GM21390 (cell line): Measurements from ENCODE around the gene LCN2.
"Not testable (repeated sequence)": the region's sequence is repeated elsewhere in the genome, so short reads cannot be mapped to it uniquely, and the experiment has no call there.

Source experiments
- ATAC-seq: cut with Tn5 transposase; IDR thresholded peaks from one replicate; pipeline ENCODE4 v1.9.1; 2021; ENCODE audit not compliant: unreplicated experiment

Gene LCN2

DNA sequence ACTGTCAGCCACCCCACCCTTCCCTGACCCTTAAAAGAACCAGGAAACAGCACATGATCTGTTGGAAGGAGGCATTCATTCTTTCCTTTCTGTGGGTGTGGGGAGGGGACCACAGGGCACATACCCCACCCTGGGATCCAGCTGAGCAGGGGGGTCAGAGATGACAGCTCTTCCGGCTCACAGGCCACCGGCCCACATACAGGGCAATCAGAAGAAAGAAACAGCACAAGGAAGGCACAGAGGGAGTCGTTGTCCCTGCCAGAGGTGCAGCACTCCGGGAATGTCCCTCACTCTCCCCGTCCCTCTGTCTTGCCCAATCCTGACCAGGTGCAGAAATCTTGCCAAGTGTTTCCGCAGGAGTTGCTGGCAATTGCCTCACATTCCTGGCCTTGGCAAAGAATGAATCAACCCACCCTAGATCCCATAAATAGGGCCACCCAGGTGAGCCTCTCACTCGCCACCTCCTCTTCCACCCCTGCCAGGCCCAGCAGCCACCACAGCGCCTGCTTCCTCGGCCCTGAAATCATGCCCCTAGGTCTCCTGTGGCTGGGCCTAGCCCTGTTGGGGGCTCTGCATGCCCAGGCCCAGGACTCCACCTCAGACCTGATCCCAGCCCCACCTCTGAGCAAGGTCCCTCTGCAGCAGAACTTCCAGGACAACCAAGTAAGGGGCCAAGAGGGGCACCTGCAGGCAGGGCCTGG, at the start of gene LCN2:
Gene LCN2 (plus strand): TSS at position 453 of the 701 bp plus-strand sequence. CDS start 73 bp downstream, at position 526.
- no peak for ATAC-seq

DNA sequence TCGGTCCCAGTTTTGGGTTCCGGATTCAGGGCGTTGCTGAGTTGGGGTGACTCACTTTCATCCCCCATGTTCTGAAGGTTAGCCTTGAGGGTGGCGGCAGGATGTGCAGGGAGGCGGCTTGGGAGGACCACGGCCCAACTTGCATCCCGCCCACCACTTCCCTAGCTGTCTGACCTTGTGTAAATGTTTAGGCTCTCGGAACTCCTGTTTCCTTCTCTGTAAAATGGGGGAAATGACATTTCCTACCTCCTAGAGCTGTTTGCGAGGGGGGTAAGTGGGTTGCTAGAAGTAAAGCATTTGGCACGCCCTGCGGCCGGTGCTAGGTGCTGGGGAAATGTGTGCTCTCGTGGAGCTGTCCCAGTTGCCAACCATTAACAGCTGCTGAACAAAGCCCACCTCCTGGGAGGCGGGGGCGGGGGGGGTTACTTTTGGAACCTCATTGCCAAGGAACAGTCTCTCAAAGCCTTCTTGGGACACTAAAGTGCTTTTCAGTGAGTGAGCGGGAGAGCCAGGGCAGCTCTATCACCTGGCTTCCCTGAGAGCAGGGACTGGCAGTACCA, 49.2 kb upstream of the LCN2 start:
- no peak for ATAC-seq

DNA sequence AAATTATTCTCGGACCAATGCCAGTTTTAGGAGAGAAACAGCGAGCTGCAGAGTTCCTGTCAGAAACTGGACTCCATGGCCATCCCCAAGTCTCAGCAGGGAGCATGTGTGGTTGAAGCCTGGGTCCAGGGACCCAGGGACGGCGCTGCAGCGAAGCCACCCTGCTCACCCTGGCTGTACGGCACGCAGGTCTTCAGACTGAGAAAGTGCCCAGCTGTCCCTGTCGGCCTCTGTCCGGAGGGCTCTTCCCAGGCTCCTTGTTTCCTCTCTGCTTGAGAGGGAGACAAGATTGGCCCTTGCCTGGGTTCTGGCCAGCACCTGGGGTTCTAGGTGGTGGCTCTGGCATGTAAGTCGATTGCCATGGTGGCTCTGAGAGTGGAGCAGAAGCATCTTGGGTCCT, 48.7 kb upstream of the LCN2 start:
- no peak for ATAC-seq

DNA sequence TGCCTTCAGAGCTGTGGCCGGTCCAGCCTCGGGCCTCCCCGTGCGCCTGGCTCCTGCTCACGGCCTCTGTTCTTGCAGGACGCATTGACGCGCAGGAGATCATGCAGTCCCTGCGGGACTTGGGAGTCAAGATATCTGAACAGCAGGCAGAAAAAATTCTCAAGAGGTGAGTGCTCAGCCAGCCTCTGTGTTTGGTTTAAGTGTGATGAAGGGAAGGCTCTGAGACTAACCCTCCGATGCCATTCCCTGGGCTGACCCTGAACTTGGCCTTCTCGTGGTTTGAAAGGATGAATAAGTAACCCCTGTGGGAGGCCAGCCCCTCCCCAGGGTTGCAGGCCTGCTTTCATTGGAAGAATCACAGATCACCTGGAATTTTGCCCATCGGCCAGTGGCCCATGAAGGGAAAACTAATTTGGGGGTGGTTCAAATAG, 48.0 kb upstream of the LCN2 start:
- no peak for ATAC-seq

DNA sequence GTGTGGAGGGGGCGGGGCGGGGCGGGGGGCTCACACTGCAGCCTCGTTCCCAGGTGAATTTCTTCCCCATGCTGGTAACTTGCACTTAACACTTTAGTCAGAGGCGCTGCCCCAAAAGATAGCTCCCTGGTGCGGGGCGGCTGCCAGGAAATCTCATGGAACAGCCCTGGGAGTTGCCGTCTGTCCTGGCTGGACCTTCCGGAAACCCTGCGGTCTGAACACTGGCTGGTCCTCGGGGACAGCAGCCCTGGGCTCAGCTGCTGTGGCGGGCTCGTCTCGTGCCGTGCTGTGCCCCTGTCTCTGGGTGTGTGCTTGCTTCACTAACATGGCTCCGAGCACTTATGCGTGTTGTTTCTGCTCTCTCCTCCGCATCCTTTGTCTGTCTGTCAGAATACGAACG, 47.6 kb upstream of the LCN2 start:
- no peak for ATAC-seq

DNA sequence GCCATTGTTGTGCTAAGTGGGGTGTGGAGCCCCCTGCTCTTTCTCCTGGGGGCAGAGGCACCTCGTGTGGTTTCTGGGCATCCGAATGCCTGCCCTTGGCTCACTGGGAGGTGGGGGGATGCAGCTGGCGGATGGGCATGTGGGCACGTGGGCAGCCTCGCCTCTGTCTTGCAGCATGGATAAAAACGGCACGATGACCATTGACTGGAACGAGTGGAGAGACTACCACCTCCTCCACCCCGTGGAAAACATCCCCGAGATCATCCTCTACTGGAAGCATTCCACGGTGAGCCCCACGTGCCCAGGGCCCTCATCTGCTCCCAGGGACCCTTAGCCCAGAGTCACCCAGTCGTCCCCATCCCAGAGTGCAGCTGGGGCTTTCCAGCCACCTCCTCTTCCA, 47.1 kb upstream of the LCN2 start:
- ATAC-seq: no peak

DNA sequence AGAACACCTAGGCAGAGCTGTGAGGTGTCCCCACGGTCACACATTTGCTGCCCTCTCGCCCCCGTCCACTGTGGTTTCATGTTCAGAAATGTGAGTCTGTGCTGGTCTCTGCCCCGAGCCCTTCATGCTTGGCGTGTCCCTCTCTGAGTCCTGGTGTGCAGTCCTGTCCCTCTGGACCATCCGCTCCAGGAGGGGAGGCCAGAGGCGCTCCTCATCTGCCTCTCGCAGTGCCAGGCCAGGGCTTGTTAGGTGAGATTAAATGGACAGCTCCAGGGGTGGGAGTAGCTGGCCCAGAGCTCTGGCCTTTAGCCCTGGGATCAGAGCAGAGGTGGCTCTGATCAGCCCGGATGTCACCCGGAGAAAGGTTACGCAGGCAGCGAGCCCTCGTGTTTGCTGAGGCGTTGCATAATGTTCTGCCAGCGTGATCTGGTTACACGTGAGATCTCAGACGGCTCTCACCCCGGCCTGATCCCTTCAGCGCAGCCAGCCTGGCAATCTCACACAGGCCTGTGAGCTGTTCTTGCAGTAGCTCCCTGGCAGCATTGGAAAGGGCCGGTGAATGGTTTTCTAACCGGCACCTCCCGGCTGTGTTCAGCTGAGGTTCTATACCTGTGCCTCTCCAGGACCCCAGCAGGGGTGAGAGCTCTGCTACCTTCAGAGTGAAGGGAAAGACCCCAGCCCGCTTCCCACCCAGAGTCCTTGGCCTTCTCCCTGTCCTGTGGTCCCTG, 46.2 kb upstream of the LCN2 start:
- no peak for ATAC-seq

DNA sequence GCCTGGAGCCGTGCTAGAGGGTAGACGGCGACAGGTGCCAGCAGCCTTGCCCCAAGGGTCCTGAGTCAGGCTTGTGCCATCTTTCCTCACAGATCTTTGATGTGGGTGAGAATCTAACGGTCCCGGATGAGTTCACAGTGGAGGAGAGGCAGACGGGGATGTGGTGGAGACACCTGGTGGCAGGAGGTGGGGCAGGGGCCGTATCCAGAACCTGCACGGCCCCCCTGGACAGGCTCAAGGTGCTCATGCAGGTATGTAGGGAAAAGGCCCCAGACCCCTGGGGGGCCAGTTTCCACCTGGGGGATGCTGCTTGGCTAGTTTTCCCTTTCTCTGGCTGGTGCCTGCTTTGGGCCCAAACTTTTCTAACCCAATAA, 45.7 kb upstream of the LCN2 start:
- ATAC-seq: no peak

DNA sequence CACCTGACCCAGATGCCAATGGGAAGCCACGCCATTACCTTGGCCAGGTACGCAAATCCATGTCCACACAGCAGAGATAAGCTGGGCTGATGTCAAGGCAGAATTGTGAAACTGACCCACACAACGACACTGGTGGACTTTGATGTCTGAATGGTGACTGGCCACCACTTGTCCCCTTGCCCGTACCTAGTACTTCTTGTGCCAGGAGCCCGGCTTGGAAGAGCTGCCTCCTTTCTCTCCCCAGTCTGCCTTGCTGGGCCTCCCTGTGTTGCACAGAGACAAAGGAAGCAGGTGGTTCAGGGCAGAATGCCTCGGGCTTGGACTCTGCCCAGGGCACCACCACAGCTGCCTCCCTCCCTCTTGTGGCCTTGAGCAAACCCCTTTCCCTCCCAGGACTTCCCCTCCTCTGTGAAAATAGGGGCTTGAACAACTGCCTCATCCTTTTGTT, 45.1 kb upstream of the LCN2 start:
- ATAC-seq: no peak

DNA sequence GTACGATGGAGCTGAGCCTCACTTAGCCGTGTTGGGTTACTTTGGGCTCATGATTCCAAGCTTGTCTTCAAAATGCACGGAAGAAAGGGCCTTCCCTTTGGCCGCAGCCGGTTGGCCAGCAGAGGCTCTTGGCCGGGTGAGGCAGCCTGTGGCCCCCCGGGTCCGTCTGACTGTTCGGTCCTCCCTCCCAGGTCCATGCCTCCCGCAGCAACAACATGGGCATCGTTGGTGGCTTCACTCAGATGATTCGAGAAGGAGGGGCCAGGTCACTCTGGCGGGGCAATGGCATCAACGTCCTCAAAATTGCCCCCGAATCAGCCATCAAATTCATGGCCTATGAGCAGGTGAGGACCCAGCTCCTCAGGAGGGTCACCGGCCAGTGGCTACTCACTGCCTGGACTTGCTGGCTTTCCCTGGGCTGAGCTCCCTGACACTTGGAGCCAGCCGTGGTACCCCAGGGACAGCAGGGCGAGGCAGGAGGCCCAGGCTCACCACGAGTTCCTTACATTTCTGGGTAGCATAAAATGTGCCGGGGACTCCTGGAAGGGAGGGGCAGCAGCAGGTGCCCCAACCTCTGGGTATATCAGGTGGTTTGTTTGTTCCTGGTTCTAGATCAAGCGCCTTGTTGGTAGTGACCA, 43.6 kb upstream of the LCN2 start:
- no peak for ATAC-seq

DNA sequence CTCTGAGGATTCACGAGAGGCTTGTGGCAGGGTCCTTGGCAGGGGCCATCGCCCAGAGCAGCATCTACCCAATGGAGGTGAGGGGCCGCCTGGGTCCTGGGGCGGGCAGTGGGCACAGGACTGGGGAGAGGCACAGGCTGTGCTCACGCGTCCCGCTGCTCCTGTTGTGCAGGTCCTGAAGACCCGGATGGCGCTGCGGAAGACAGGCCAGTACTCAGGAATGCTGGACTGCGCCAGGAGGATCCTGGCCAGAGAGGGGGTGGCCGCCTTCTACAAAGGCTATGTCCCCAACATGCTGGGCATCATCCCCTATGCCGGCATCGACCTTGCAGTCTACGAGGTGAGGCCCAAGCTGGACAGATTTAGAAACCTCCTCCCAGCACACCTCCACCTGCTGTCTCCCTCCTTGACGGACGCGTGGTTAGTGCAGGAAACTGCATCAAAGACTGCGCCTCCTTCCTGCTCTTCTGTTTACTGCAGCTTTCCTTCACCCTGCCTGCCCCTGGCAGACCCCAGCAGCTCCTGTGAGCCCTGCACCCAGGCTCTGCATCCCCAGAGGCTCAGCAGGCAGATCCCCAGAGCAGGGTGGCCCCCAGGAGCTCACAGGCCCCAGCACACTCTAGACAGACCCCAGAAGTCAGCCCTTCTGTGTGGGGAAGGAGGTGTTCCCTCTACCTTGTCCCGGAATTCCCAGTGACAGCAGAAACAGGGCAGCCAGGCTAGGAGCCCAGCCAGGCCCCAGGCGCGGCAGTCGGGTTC, 42.9 kb upstream of the LCN2 start:
- ATAC-seq: no peak

DNA sequence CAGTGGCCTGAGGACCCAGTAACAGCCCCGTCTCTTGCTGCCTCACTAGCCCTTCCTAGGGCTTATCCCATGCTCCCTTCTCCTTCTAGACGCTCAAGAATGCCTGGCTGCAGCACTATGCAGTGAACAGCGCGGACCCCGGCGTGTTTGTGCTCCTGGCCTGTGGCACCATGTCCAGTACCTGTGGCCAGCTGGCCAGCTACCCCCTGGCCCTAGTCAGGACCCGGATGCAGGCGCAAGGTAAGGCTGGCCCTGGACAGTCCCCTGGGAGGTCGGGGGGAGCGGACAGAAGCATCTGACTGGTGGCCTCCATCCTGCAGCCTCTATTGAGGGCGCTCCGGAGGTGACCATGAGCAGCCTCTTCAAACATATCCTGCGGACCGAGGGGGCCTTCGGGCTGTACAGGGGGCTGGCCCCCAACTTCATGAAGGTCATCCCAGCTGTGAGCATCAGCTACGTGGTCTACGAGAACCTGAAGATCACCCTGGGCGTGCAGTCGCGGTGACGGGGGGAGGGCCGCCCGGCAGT, 42.2 kb upstream of the LCN2 start:
- no peak for ATAC-seq

DNA sequence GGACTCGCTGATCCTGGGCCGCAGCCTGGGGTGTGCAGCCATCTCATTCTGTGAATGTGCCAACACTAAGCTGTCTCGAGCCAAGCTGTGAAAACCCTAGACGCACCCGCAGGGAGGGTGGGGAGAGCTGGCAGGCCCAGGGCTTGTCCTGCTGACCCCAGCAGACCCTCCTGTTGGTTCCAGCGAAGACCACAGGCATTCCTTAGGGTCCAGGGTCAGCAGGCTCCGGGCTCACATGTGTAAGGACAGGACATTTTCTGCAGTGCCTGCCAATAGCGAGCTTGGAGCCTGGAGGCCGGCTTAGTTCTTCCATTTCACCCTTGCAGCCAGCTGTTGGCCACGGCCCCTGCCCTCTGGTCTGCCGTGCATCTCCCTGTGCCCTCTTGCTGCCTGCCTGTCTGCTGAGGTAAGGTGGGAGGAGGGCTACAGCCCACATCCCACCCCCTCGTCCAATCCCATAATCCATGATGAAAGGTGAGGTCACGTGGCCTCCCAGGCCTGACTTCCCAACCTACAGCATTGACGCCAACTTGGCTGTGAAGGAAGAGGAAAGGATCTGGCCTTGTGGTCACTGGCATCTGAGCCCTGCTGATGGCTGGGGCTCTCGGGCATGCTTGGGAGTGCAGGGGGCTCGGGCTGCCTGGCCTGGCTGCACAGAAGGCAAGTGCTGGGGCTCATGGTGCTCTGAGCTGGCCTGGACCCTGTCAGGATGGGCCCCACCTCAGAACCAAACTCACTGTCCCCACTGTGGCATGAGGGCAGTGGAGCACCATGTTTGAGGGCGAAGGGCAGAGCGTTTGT, 41.6 kb upstream of the LCN2 start:
- ATAC-seq: no peak

DNA sequence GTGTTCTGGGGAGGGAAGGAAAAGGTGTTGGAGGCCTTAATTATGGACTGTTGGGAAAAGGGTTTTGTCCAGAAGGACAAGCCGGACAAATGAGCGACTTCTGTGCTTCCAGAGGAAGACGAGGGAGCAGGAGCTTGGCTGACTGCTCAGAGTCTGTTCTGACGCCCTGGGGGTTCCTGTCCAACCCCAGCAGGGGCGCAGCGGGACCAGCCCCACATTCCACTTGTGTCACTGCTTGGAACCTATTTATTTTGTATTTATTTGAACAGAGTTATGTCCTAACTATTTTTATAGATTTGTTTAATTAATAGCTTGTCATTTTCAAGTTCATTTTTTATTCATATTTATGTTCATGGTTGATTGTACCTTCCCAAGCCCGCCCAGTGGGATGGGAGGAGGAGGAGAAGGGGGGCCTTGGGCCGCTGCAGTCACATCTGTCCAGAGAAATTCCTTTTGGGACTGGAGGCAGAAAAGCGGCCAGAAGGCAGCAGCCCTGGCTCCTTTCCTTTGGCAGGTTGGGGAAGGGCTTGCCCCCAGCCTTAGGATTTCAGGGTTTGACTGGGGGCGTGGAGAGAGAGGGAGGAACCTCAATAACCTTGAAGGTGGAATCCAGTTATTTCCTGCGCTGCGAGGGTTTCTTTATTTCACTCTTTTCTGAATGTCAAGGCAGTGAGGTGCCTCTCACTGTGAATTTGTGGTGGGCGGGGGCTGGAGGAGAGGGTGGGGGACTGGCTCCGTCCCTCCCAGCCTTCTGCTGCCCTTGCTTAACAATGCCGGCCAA, 40.8 kb upstream of the LCN2 start:
- ATAC-seq: no peak

DNA sequence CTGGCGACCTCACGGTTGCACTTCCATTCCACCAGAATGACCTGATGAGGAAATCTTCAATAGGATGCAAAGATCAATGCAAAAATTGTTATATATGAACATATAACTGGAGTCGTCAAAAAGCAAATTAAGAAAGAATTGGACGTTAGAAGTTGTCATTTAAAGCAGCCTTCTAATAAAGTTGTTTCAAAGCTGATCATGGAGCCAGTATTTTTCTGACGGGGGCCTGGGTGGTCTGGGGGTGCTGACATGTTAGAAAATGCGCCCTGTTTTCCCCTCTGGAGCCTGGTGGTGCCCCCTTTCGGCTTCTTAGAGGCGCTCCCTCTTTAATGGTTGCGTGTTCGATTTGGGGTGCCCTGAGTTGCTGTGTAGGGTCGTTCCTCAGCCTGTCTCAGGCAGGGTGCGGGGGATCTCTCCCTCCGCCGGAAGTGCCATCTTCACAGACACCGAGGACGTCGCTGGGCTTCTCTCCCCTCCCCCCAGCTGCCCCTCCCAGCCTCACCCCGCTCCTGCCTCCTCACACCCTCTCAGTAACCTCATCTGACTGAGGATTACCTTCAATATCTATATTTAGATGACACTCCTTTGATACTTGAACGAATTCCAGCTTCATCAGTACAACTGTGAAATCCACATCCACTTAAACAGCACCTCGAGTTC, 40.1 kb upstream of the LCN2 start:
- no peak for ATAC-seq

DNA sequence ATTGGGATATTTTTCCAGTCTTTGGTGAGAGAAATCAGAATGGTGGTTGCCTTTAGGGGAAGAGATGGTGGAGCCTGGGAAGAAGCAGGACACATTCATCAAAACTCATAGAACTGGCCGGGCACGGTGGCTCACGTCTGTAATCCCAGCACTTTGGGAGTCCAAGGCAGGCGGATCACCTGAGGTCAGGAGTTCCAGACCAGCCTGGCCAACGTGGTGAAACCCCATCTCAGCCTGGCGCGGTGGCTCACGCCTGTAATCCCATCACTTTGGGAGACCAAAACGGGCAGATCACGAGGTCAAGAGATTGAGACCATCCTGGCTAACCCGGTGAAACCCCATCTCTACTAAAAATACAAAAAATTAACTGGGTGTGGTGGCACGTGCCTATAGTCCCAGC, 37.5 kb upstream of the LCN2 start:
- ATAC-seq: not testable (repeated sequence)

DNA sequence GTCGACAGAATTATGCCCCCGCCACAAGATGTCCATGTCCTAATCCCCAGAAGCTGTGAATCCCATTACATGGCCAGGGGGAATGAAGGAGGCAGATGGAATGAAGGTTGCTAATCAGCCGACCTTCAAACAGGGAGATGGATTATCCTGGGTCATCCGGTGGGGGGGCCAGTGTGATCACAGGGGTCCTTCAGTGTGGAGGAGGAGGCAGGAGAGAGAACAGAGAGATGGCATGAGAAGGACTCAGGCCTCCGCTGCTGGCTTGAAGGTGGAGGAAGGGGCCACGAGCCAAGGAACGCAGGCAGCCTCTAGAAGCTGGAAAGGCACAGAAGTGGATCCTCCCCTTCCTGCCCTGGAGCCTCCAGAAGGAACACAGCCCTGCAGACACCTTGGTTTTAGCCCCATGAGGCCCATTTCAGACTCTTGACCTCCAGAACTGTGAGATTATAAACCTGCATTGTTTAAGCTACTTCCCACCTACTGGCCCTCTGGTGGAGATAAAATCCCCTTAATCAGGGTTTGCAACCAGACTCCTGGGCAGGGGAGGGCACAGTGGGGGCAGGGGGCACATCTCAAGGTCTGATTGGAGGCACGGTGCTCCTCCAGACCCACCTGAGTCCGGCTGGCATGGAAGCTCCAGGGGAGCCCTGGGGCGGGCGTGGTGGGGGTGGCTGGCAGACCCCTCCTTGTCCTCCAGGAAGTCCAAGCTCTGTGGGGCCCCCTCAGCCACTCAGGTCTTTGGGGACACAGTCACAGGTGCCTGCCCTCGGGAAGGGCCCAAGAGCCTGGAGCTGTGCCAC, 35.5 kb upstream of the LCN2 start:
- no peak for ATAC-seq
